Measurements from ENCODE around the gene AQP9.
"Not testable (repeated sequence)": the region's sequence is repeated elsewhere in the genome, so short reads cannot be mapped to it uniquely, and the experiment has no call there.

The AQP9 gene

GRCh38 chr15:58110999-58111717 lies 27.0 kb upstream of the AQP9 start (continued):
- TF ChIP-seq CREB5 (CRISPR knock-in tag; IDR thresholded peaks at IDR 0.05; ENCODE audit: low read depth) (no peak), PPARA (CRISPR knock-in tag; IDR thresholded peaks at IDR 0.05; ENCODE audit: borderline replicate concordance) (no peak), TOX (CRISPR knock-in tag; IDR thresholded peaks at IDR 0.05; ENCODE audit: borderline replicate concordance) (no peak), TSHZ2 (CRISPR knock-in tag; IDR thresholded peaks at IDR 0.05) (no peak)

- no peak for ATAC-seq
- TF ChIP-seq GLIS3 (CRISPR knock-in tag; IDR thresholded peaks at IDR 0.05) = no peak
Observed at GRCh38 chr15:58111718-58112104, 26.5 kb upstream of the AQP9 start.

GRCh38 chr15:58113358-58113757 lies 24.8 kb upstream of the AQP9 start:
- ATAC-seq = not testable (repeated sequence)

- TF ChIP-seq TCF4 (CRISPR knock-in tag; IDR thresholded peaks at IDR 0.05; ENCODE audit: borderline replicate concordance) (no peak), OSR1 (CRISPR knock-in tag; IDR thresholded peaks at IDR 0.05) (no peak), ZC3H10 (CRISPR knock-in tag; IDR thresholded peaks at IDR 0.05) (no peak), POU6F1 (CRISPR knock-in tag; IDR thresholded peaks at IDR 0.05; ENCODE audit: borderline replicate concordance, low read depth) (no peak), ESRRG (CRISPR knock-in tag; IDR thresholded peaks at IDR 0.05) (no peak), PATZ1 (CRISPR knock-in tag; IDR thresholded peaks at IDR 0.05; ENCODE audit: borderline replicate concordance) (no peak), ZNF565 (CRISPR knock-in tag; conservative IDR thresholded peaks at IDR 0.05; ENCODE audit: low read depth) (no peak), TSHZ2 (CRISPR knock-in tag; IDR thresholded peaks at IDR 0.05) (no peak), GLIS3 (CRISPR knock-in tag; IDR thresholded peaks at IDR 0.05) (no peak), ZNF70 (CRISPR knock-in tag; IDR thresholded peaks at IDR 0.05) (no peak), ZFP3 (CRISPR knock-in tag; IDR thresholded peaks at IDR 0.05) (no peak)
Observed at GRCh38 chr15:58114388-58114787, 23.8 kb upstream of the AQP9 start.

GRCh38 chr15:58114812-58115211 lies 23.4 kb upstream of the AQP9 start:
- TF ChIP-seq CSDC2 (CRISPR knock-in tag; IDR thresholded peaks at IDR 0.05) (no peak), ISL1 (CRISPR knock-in tag; IDR thresholded peaks at IDR 0.05) (no peak), ZFP3 (CRISPR knock-in tag; IDR thresholded peaks at IDR 0.05) (no peak), ZC3H10 (CRISPR knock-in tag; IDR thresholded peaks at IDR 0.05) (no peak), GLIS3 (CRISPR knock-in tag; IDR thresholded peaks at IDR 0.05) (no peak), CREB5 (CRISPR knock-in tag; IDR thresholded peaks at IDR 0.05; ENCODE audit: low read depth) (no peak), BACH2 (CRISPR knock-in tag; IDR thresholded peaks at IDR 0.05; ENCODE audit: borderline replicate concordance) (no peak), PPARA (CRISPR knock-in tag; IDR thresholded peaks at IDR 0.05; ENCODE audit: borderline replicate concordance) (no peak)
- no peak for ATAC-seq

More at GRCh38 chr15:58114388-58114787, 23.8 kb upstream of the AQP9 start:
- no peak for ATAC-seq
